NCI-H2107 treated with DMSO at 0.1 percent for 48 hours (cell line): ENCODE results near the gene ATXN3.

Experiments used
- DNase-seq: peaks from one replicate; lab custom pipeline; 2025; ENCODE audit not compliant: unreplicated experiment; lab: John Stamatoyannopoulos, UW

ATXN3 gene

DNA sequence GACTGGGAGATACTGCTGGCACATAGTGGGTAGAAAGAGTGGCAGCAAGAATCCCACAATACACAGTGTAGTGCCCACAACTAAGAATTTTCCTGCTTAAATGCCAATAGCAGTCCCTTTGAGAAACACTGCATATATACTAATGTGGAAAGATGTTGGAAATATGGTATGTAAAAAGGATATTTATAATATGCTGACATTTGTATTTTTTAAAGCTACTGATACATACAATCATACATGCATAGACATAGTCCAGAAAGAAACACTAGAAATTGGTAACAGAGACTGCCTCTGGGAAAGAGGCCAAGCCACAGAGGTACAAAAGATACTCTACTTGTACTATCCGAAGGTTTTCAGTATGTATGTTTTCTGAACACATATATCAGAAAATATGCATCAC, 96.8 kb downstream of the ATXN3 start:
- DNase-seq, result peak; percentile 13
